GM10266 (cell line): Measurements from ENCODE around the gene ATP8B4.

ENCODE experiments used
- DNase-seq: peaks from one replicate; pipeline ENCODE4 v3.0.0; 2012; ENCODE audit errors: extremely low spot score
- TF ChIP-seq, protein P1 (sequence below): IDR thresholded peaks from 2 replicates; pipeline ENCODE4 v1.5.1; 2012; ENCODE audit warnings: mild to moderate bottlenecking, low read depth; ENCODE audit not compliant: control insufficient read depth, insufficient read depth; ENCODE audit errors: missing control alignments

The ATP8B4 gene

DNA sequence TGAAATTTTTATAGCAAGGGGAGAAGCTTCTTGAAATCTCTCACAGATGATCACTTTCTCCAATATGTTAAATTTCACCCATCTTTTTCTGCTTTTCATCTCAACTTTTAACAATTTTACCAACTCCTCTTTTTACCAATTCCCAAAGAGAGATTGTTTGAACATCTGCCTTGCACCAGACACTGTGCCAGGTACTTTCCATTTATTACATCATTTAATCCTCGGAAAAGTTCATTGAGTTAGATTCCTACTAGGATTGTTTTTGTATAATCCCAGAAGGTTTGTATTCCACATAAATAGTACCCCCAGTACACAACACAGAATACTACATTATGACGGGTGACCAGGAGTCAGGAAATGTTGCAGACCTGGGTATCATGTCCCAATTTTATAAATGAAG lies 74.1 kb downstream of the ATP8B4 start:
- no peak for DNase-seq
- TF ChIP-seq, protein P1, sequence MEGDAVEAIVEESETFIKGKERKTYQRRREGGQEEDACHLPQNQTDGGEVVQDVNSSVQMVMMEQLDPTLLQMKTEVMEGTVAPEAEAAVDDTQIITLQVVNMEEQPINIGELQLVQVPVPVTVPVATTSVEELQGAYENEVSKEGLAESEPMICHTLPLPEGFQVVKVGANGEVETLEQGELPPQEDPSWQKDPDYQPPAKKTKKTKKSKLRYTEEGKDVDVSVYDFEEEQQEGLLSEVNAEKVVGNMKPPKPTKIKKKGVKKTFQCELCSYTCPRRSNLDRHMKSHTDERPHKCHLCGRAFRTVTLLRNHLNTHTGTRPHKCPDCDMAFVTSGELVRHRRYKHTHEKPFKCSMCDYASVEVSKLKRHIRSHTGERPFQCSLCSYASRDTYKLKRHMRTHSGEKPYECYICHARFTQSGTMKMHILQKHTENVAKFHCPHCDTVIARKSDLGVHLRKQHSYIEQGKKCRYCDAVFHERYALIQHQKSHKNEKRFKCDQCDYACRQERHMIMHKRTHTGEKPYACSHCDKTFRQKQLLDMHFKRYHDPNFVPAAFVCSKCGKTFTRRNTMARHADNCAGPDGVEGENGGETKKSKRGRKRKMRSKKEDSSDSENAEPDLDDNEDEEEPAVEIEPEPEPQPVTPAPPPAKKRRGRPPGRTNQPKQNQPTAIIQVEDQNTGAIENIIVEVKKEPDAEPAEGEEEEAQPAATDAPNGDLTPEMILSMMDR: no peak

DNA sequence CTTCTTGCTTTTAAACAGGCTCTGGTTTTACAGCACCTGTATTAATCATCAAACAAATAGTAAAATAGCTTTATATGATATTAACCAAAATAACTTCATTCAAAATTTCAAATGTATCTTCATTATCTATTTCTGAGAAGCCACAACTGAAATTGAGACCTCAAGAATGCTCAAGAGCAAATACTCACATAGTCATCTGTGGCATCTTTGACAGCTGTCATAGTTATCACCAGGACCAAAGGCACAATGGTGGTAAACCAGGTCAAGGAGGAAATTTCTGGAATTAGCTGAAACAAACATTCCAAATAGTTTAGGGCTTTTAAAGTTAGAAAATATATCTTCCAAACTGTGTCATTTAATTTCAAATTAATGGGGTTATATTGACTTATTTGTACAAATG lies 74.6 kb downstream of the ATP8B4 start:
- no peak for DNase-seq
- TF ChIP-seq, protein P1: no peak

DNA sequence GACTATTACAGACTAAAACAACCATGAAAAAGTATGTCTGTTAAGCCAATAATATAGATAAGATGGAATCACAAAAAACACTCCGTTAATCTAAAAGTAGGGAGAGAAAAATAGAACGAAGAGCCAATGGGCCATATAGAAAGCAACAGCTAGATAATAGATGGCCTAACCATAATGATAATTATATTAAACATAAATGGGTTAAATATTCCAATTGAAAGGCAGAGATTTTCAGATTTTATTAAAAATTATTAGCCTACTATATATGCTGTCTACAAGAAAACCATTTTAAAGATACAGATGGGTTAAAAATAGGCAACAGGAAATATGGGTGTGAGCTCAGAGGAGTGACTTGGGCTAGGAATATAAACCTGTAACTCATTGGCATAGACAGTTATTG lies 76.3 kb downstream of the ATP8B4 start:
- TF ChIP-seq, protein P1: no peak
- no peak for DNase-seq

DNA sequence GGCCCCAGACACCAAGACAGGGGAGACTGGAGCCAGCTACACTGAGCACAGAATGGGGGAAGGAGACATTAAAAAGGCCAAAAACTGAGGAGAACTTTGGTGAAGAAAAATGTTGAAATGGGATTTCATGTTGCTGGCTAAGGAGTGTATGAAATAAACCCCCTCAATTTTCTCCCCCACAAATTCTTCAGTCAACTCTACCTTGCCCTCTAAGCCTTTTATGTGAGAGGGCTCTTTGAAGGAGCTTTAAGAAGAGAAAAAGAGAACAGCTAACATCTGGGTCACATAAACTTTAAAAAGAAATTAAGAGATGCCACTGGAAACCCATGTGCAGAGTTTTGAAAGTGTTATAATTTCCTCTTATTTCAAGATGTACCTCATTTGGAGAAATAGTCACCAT lies 88.6 kb downstream of the ATP8B4 start:
- TF ChIP-seq, protein P1: no peak
- no peak for DNase-seq

DNA sequence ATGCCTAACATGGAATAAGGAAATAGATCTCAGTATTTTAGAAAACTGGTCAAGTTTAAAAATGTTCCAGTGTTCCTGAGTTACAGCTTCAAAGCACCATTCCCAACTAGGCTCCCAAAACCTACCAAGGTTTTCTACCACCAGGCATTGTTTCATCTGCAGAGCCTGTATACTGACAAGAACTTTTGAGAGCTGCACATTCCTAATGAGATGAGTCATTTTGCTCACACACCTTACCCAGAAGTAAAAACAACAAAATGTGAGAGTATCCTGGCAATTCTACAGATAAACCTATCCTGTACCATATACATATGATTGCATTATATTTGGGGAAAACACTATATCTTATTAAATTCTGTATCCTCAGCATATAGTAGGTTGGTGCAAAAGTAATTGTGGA lies 90.7 kb downstream of the ATP8B4 start:
- TF ChIP-seq, protein P1: no peak
- DNase-seq: no peak

DNA sequence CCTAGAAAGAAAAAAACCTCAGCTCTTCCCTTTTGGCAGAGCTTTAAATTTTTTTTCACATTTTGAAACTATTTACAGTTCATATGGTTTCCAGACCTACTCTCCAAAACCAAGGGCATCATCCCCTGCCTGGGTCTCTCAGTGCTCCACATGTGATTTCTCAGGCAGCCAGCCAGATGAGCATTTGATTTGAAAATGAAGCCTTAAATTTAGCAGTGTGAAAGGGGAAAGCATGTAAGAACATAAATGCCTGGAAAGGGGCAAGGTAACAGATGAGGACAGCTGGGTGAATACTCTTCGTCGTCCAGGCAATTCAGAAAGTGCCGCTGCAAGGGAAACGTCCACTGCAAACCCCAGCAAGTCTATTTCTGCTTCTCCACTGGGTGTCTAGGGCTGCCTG lies 94.8 kb downstream of the ATP8B4 start:
- DNase-seq: no peak
- TF ChIP-seq, protein P1: no peak

DNA sequence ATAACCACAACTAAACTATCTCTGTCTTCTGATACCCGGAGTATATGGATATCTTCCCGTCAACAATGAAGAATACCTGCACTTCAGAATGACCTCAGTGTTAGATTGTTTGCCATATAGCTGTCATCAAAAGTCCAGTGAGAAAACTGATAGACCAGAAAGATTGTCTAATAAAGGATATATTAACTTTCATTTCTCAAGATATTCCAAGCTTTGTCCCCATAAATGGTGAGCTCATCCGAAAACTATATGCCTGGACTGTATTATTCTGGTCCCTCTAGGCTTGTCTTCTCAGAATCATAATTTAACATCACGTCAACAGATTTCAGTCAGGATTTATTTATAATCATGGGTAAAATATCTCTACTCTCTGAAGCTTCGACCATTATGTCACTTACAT lies 100.5 kb downstream of the ATP8B4 start:
- TF ChIP-seq, protein P1: no peak
- no peak for DNase-seq
